Spleen (tissue), 11 donors: Measurements from ENCODE around the gene NRDE2. TPM values are rescaled to one million over a fixed set of nuclear protein-coding genes. Genes with fewer than 3 reads are reported as not detected.

Source experiments
- DNase-seq: peaks from one replicate; pipeline ENCODE4 v3.0.0-alpha.2; 2020
- H3K27ac ChIP-seq, 8 donors: fragments of 200-600 bp; sonication (generic) in 7 of 8; 1 replicate in 4 of 8; 2 replicates in 4 of 8; pipeline versions ENCODE4 v1.5.0 to v1.8.0; 2016 to 2021; ENCODE audit warnings: inconsistent platforms in 4 of 8, mild to moderate bottlenecking in 4 of 8, moderate library complexity in 1 of 8
- H3K27me3 ChIP-seq, 7 donors: fragments of 200-600 bp; sonication (generic) in 6 of 7; replicated peaks in 1 of 7; 1 replicate in 4 of 7; 2 replicates in 3 of 7; pipeline versions ENCODE4 v1.5.0 to v1.8.0; 2016 to 2021; ENCODE audit warnings: inconsistent platforms in 3 of 7, mild to moderate bottlenecking in 1 of 7
- H3K36me3 ChIP-seq, 6 donors: fragments of 200-600 bp; sonication (generic) in 5 of 6; 1 replicate in 4 of 6; 2 replicates in 2 of 6; pipeline versions ENCODE4 v1.5.0 to v1.8.0; 2016 to 2021; ENCODE audit warnings: inconsistent platforms in 2 of 6
- H3K4me1 ChIP-seq, 6 donors: fragments of 200-600 bp; sonication (generic) in 5 of 6; 1 replicate in 3 of 6; 2 replicates in 3 of 6; pipeline versions ENCODE4 v1.5.0 to v1.8.0; 2016 to 2021; ENCODE audit warnings: inconsistent platforms in 3 of 6
- H3K4me3 ChIP-seq, 8 donors: fragments of 200-600 bp; sonication (generic) in 7 of 8; 1 replicate in 4 of 8; 2 replicates in 4 of 8; pipeline versions ENCODE4 v1.5.0 to v1.8.0; 2016 to 2021; ENCODE audit warnings: inconsistent platforms in 4 of 8, mild to moderate bottlenecking in 4 of 8, moderate library complexity in 2 of 8
- H3K9me3 ChIP-seq, 8 donors: fragments of 200-600 bp; sonication (generic) in 7 of 8; 1 replicate in 4 of 8; 2 replicates in 4 of 8; pipeline versions ENCODE4 v1.5.0 to v1.8.0; 2016 to 2021; ENCODE audit warnings: inconsistent platforms in 4 of 8
- POLR2A ChIP-seq, 3 donors: fragments of 450-650 bp; IDR thresholded peaks; one replicate each; pipeline ENCODE4 v1.5.1; 2017; ENCODE audit warnings: antibody characterized with exemption in 3 of 3, mild to moderate bottlenecking in 1 of 3
- POLR2AphosphoS5 ChIP-seq, 3 donors: sonication (generic); formaldehyde crosslinking; IDR thresholded peaks; one replicate each; pipeline ENCODE4 v1.5.1; 2017; ENCODE audit warnings: antibody characterized with exemption in 3 of 3
- WGBS, 5 donors: extraction: QIAGEN DNeasy Blood & Tissue Kit in 3 of 5; methylation state at CpG; one replicate each; pipeline versions ENCODE4 v1.1.5 to v1.1.7; 2013 to 2018; 5-methylcytosine and 5-hydroxymethylcytosine counted together
- intact Hi-C: fragments of 100-400 bp; cut with DNase I; formaldehyde crosslinking; loops from one replicate; pipeline ENCODE4 v1.15.0; 2023; ENCODE audit warnings: low total_unique reads
- polyA plus RNA-seq, 3 donors: library from polyadenylated mRNA; stranded (reverse); fragments of 200-250 nt; gene quantifications; one replicate each; pipeline ENCODE4 v1.2.1, GENCODE V29; 2013
- total RNA-seq, 7 donors: library from RNA; depleted of rRNA in 3 of 7; stranded (reverse); fragments of >200 nt in 3 of 7; fragmentation: NEBNext Ultra II Directional in 4 of 7; extraction: Animal tissue kit (Norgen Biotek cat#: 25700) in 4 of 7; gene quantifications; one replicate each; pipeline versions ENCODE4 v1.1.0 to v1.2.1, GENCODE V29; 2016 to 2021
- TF ChIP-seq, protein P1 (sequence below), 11 experiments: fragments of 200-600 bp in 7 of 11; fragments of 450-650 bp in 4 of 11; sonication (generic) in 4 of 11; IDR thresholded peaks in 8 of 11; conservative IDR thresholded peaks in 3 of 11; 1 replicate in 7 of 11; 2 replicates in 4 of 11; pipeline versions ENCODE4 v1.4.0 to v1.8.0; 2016 to 2021; ENCODE audit warnings: antibody characterized with exemption in 11 of 11, inconsistent platforms in 4 of 11, mild to moderate bottlenecking in 1 of 11
- donor health status: healthy with polysubstance abuse.
- donor health status: DM: no; HTN: no; CAD: no; lungs with moderate emphysema.
- donor health status: DM: no; HTN: no; CAD: no.
- donor health status: Bipolar disorder and iron deficiency.
- donor health status: healthy.
- donor health status: DM: no; HTN: no; CAD: no.
- donor health status: DM: yes; HTN: yes; CAD: no.

Gene NRDE2
- total and polyA plus RNA-seq, 10 donors = 6.3 to 28.9 (median 17.0) TPM

GRCh38 chr14:90319173-90319572, 12.6 kb downstream of the NRDE2 start:
- H3K4me1 ChIP-seq = peaks cover 0 to 38% (median 0%) of the 10 kb centered on the region in 6 donors
- 87 to 97% (median 93%) methylated on average over 3 of the region's 3 CpGs for WGBS, 5 donors
- intact Hi-C loops = no loop called here
- peaks cover 0 to 57% (median 29%) of the 10 kb centered on the region in 6 donors for H3K36me3 ChIP-seq
- no peaks in the 10 kb centered on the region for H3K9me3 ChIP-seq
- no peak overlapping the region for H3K4me3 ChIP-seq
- no peaks in the 10 kb centered on the region for H3K27me3 ChIP-seq
- no peak for DNase-seq
- H3K27ac ChIP-seq = no peak overlapping the region
- TF ChIP-seq POLR2A (IDR thresholded peaks at IDR 0.05) = no peak
- TF ChIP-seq, protein P1, sequence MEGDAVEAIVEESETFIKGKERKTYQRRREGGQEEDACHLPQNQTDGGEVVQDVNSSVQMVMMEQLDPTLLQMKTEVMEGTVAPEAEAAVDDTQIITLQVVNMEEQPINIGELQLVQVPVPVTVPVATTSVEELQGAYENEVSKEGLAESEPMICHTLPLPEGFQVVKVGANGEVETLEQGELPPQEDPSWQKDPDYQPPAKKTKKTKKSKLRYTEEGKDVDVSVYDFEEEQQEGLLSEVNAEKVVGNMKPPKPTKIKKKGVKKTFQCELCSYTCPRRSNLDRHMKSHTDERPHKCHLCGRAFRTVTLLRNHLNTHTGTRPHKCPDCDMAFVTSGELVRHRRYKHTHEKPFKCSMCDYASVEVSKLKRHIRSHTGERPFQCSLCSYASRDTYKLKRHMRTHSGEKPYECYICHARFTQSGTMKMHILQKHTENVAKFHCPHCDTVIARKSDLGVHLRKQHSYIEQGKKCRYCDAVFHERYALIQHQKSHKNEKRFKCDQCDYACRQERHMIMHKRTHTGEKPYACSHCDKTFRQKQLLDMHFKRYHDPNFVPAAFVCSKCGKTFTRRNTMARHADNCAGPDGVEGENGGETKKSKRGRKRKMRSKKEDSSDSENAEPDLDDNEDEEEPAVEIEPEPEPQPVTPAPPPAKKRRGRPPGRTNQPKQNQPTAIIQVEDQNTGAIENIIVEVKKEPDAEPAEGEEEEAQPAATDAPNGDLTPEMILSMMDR (IDR thresholded peaks at IDR 0.05 in 8 of 11, conservative IDR thresholded peaks at IDR 0.05 in 3 of 11) = no peak
- TF ChIP-seq POLR2AphosphoS5 (IDR thresholded peaks at IDR 0.05) = no peak

DNA sequence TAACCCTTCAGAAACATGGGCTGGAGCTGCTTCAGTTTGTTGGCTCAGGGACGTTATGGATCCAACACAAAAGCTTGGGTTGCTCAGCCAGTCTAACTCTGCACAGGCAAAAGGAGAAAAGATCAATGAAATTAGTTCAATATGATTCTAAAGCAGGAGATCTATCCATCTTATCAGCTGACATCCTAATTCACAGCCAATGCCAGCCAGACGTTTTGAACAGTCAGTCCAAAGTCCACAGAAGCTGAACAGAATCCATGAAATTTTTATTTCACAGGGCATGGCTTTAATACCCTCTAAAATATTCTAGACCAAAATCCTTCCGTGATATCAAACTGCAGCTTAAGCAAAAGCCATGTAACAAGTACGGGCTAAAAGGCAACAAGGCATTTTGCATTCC, 13.7 kb downstream of the NRDE2 start:
- Histone ChIP-seq H3K4me3 (no peak overlapping the region), H3K4me1 (peaks cover 0 to 32% (median 0%) of the 10 kb centered on the region in 6 donors), H3K36me3 (peaks cover 0 to 64% (median 36%) of the 10 kb centered on the region in 6 donors), H3K27ac (no peak overlapping the region), H3K27me3 (no peaks in the 10 kb centered on the region), H3K9me3 (no peaks in the 10 kb centered on the region)
- DNase-seq = no peak
- TF ChIP-seq POLR2AphosphoS5 (IDR thresholded peaks at IDR 0.05) = no peak
- TF ChIP-seq, protein P1 (IDR thresholded peaks at IDR 0.05 in 8 of 11, conservative IDR thresholded peaks at IDR 0.05 in 3 of 11) = no peak
- TF ChIP-seq POLR2A (IDR thresholded peaks at IDR 0.05) = no peak
- intact Hi-C loops = no loop called here
- WGBS, 5 donors = 87 to 91% (median 90%) methylated on average over 4 of the region's 4 CpGs

DNA sequence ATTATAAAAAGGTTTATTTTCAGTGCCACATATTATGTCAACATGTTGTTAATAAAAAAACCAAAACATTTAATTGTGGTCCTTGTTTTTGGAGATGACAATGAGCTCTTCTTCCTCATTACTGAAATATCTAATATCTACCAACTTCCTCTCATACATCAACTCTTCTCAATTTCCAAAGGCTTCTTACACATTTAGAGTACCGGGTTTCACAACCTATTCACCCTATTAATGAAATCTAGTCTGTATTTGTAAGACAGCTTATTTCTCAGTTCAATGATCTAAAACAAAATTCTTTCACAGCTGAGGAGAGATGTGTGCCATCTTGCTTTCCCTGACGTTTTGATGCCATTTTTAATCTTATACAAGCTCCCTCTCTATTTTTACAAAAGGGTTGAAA, 14.5 kb downstream of the NRDE2 start:
- no peak overlapping the region for H3K27ac ChIP-seq
- TF ChIP-seq POLR2A (IDR thresholded peaks at IDR 0.05) (no peak), POLR2AphosphoS5 (IDR thresholded peaks at IDR 0.05) (no peak)
- TF ChIP-seq, protein P1 (IDR thresholded peaks at IDR 0.05 in 8 of 11, conservative IDR thresholded peaks at IDR 0.05 in 3 of 11) = no peak
- peaks cover 0 to 31% (median 0%) of the 10 kb centered on the region in 6 donors for H3K4me1 ChIP-seq
- H3K4me3 ChIP-seq = no peak overlapping the region
- no peaks in the 10 kb centered on the region for H3K9me3 ChIP-seq
- DNase-seq = no peak
- peaks cover 0 to 72% (median 40%) of the 10 kb centered on the region in 6 donors for H3K36me3 ChIP-seq
- WGBS, 5 donors = 60 to 81% (median 69%) methylated on average over 2 of the region's 2 CpGs
- no peaks in the 10 kb centered on the region for H3K27me3 ChIP-seq
- intact Hi-C loops = no loop called here

- DNase-seq = no peak
- 94 to 98% (median 97%) methylated on average over 7 of the region's 7 CpGs for WGBS, 5 donors
- H3K36me3 ChIP-seq = peaks cover 0 to 97% (median 54%) of the 10 kb centered on the region in 6 donors
- no peak overlapping the region for H3K4me3 ChIP-seq
- H3K4me1 ChIP-seq = no peaks in the 10 kb centered on the region
- H3K27ac ChIP-seq = no peak overlapping the region
- TF ChIP-seq, protein P1 (IDR thresholded peaks at IDR 0.05 in 8 of 11, conservative IDR thresholded peaks at IDR 0.05 in 3 of 11) = no peak
- no peak for TF ChIP-seq POLR2A (IDR thresholded peaks at IDR 0.05)
- TF ChIP-seq POLR2AphosphoS5 (IDR thresholded peaks at IDR 0.05) = no peak
- intact Hi-C loops = no loop called here
- no peaks in the 10 kb centered on the region for H3K9me3 ChIP-seq
- H3K27me3 ChIP-seq = no peaks in the 10 kb centered on the region
Measured at GRCh38 chr14:90308561-90308960, 23.2 kb downstream of the NRDE2 start.
